Effector memory CD4-positive, alpha-beta T cell (primary cell): ENCODE data around the gene EHD4.

Experiments used
- DNase-seq, 3 donors: peaks; one replicate each; pipeline ENCODE4 v3.0.0-alpha.2; 2020
- H3K27ac ChIP-seq: 2 replicates; pipeline ENCODE4 v1.7.0; 2013; ENCODE audit warnings: mild to moderate bottlenecking, low read length, moderate library complexity; ENCODE audit not compliant: insufficient read depth, poor library complexity, severe bottlenecking
- H3K27me3 ChIP-seq: replicated peaks from 2 replicates; pipeline ENCODE4 v1.7.0; 2013; ENCODE audit warnings: mild to moderate bottlenecking, low read length; ENCODE audit not compliant: insufficient read depth, control insufficient read depth, poor library complexity, severe bottlenecking
- H3K36me3 ChIP-seq: 2 replicates; pipeline ENCODE4 v1.7.0; 2013; ENCODE audit warnings: mild to moderate bottlenecking, low read length, moderate library complexity; ENCODE audit not compliant: control insufficient read depth, insufficient read depth
- H3K4me1 ChIP-seq: 2 replicates; pipeline ENCODE4 v1.7.0; 2013; ENCODE audit warnings: low read length, mild to moderate bottlenecking; ENCODE audit not compliant: control insufficient read depth, insufficient read depth, poor library complexity, severe bottlenecking
- H3K4me3 ChIP-seq: 2 replicates; pipeline ENCODE4 v1.7.0; 2013; ENCODE audit warnings: low read length, low read depth, mild to moderate bottlenecking; ENCODE audit not compliant: insufficient read depth, poor library complexity, severe bottlenecking
- H3K9me3 ChIP-seq: 2 replicates; pipeline ENCODE4 v1.7.0; 2013; ENCODE audit warnings: mild to moderate bottlenecking, low read length, moderate library complexity; ENCODE audit not compliant: control insufficient read depth

The EHD4 gene

GRCh38 chr15:41892621-41893421 is 79.5 kb downstream of the EHD4 start:
- Histone ChIP-seq H3K27ac (peak overlapping the region; percentile 89), H3K9me3 (no peaks in the 10 kb centered on the region), H3K4me3 (peak overlapping the region; percentile 7), H3K27me3 (no peaks in the 10 kb centered on the region), H3K4me1 (peaks cover 49% of the 10 kb centered on the region), H3K36me3 (no peaks in the 10 kb centered on the region)
- DNase-seq = peak in 1 of 3 donors; percentile 21

- Histone ChIP-seq H3K9me3 (no peaks in the 10 kb centered on the region), H3K4me3 (no peak overlapping the region), H3K36me3 (no peaks in the 10 kb centered on the region), H3K27me3 (no peaks in the 10 kb centered on the region), H3K4me1 (peaks cover 50% of the 10 kb centered on the region), H3K27ac (peak overlapping the region; percentile 89)
- no peak for DNase-seq
Observed at GRCh38 chr15:41891946-41892345, 80.4 kb downstream of the EHD4 start.

GRCh38 chr15:41891226-41891625 is 81.1 kb downstream of the EHD4 start:
- DNase-seq = no peak
- Histone ChIP-seq H3K27me3 (no peaks in the 10 kb centered on the region), H3K4me1 (peaks cover 50% of the 10 kb centered on the region), H3K36me3 (no peaks in the 10 kb centered on the region), H3K4me3 (no peak overlapping the region), H3K27ac (no peak overlapping the region), H3K9me3 (no peaks in the 10 kb centered on the region)

- no peaks in the 10 kb centered on the region for H3K9me3 ChIP-seq
- no peak overlapping the region for H3K27ac ChIP-seq
- no peak for DNase-seq
- no peak overlapping the region for H3K4me3 ChIP-seq
- H3K36me3 ChIP-seq = no peaks in the 10 kb centered on the region
- no peaks in the 10 kb centered on the region for H3K27me3 ChIP-seq
- H3K4me1 ChIP-seq = peaks cover 45% of the 10 kb centered on the region
Observed at GRCh38 chr15:41890050-41890690, 82.2 kb downstream of the EHD4 start.

- Histone ChIP-seq H3K4me3 (no peak overlapping the region), H3K9me3 (no peaks in the 10 kb centered on the region), H3K4me1 (peaks cover 31% of the 10 kb centered on the region), H3K27ac (no peak overlapping the region), H3K27me3 (no peaks in the 10 kb centered on the region), H3K36me3 (no peaks in the 10 kb centered on the region)
- DNase-seq = no peak
Observed at GRCh38 chr15:41888662-41889253, 83.6 kb downstream of the EHD4 start.

GRCh38 chr15:41887893-41888292 is 84.5 kb downstream of the EHD4 start:
- no peaks in the 10 kb centered on the region for H3K9me3 ChIP-seq
- H3K4me3 ChIP-seq = no peak overlapping the region
- peaks cover 23% of the 10 kb centered on the region for H3K4me1 ChIP-seq
- H3K36me3 ChIP-seq = no peaks in the 10 kb centered on the region
- no peak overlapping the region for H3K27ac ChIP-seq
- H3K27me3 ChIP-seq = no peaks in the 10 kb centered on the region
- DNase-seq = no peak

GRCh38 chr15:41887161-41887560 is 85.2 kb downstream of the EHD4 start:
- Histone ChIP-seq H3K27ac (no peak overlapping the region), H3K9me3 (no peaks in the 10 kb centered on the region), H3K4me3 (no peak overlapping the region), H3K36me3 (no peaks in the 10 kb centered on the region), H3K27me3 (no peaks in the 10 kb centered on the region), H3K4me1 (peaks cover 21% of the 10 kb centered on the region)
- DNase-seq = no peak

- Histone ChIP-seq H3K4me3 (no peak overlapping the region), H3K27ac (no peak overlapping the region), H3K4me1 (peaks cover 18% of the 10 kb centered on the region), H3K27me3 (no peaks in the 10 kb centered on the region), H3K36me3 (no peaks in the 10 kb centered on the region), H3K9me3 (no peaks in the 10 kb centered on the region)
- no peak for DNase-seq
Observed at GRCh38 chr15:41886741-41887140, 85.6 kb downstream of the EHD4 start.

GRCh38 chr15:41885841-41886240 is 86.5 kb downstream of the EHD4 start:
- Histone ChIP-seq H3K9me3 (no peaks in the 10 kb centered on the region), H3K4me3 (no peak overlapping the region), H3K4me1 (peaks cover 18% of the 10 kb centered on the region), H3K36me3 (no peaks in the 10 kb centered on the region), H3K27me3 (peaks cover 4% of the 10 kb centered on the region), H3K27ac (no peak overlapping the region)
- DNase-seq = no peak

GRCh38 chr15:41885321-41885720 is 87.0 kb downstream of the EHD4 start:
- H3K4me1 ChIP-seq = peaks cover 18% of the 10 kb centered on the region
- DNase-seq = no peak
- no peaks in the 10 kb centered on the region for H3K36me3 ChIP-seq
- H3K9me3 ChIP-seq = no peaks in the 10 kb centered on the region
- no peak overlapping the region for H3K27ac ChIP-seq
- H3K27me3 ChIP-seq = peaks cover 4% of the 10 kb centered on the region
- no peak overlapping the region for H3K4me3 ChIP-seq
